Common myeloid progenitor, CD34-positive (primary cell): ENCODE measurements around the gene AKAP11. TPM values are rescaled to one million over a fixed set of nuclear protein-coding genes. Genes with fewer than 3 reads are reported as not detected.
"Not testable (repeated sequence)": the region's sequence is repeated elsewhere in the genome, so short reads cannot be mapped to it uniquely, and the experiment has no call there.

Experiments used
- CTCF ChIA-PET: fragments of 350-600 bp; sonication (Branson Sonifier 250); formaldehyde crosslinking; loops from one replicate; lab custom pipeline; 2021; ENCODE audit warnings: antibody characterized with exemption; lab: Charles Lee
- POLR2A ChIA-PET: fragments of 350-600 bp; sonication (Branson Sonifier 250); formaldehyde crosslinking; loops from one replicate; lab custom pipeline; 2021; ENCODE audit warnings: antibody characterized with exemption; lab: Charles Lee
- DNase-seq, 3 donors: peaks; one replicate each; pipeline versions ENCODE4 v3.0.0 to v3.0.0-alpha.2; 2013
- H3K27ac ChIP-seq, 2 experiments: 1 replicate in 1 of 2; 2 replicates in 1 of 2; pipeline ENCODE4 v1.7.0; 2013; ENCODE audit warnings: inconsistent platforms in 2 of 2, low read length in 2 of 2, mild to moderate bottlenecking in 2 of 2, low read depth in 1 of 2, moderate library complexity in 1 of 2; ENCODE audit not compliant: severe bottlenecking in 2 of 2, insufficient read depth in 1 of 2, poor library complexity in 1 of 2
- H3K27me3 ChIP-seq, 5 experiments: replicated peaks in 2 of 5; 1 replicate in 3 of 5; 2 replicates in 2 of 5; pipeline versions ENCODE4 v1.6.1 to v1.7.0; 2013; ENCODE audit warnings: low read length in 4 of 5, mild to moderate bottlenecking in 2 of 5, moderate library complexity in 2 of 5, inconsistent platforms in 1 of 5; ENCODE audit not compliant: insufficient read depth in 5 of 5, control insufficient read depth in 4 of 5
- H3K36me3 ChIP-seq, 4 experiments: 1 replicate in 2 of 4; 2 replicates in 2 of 4; pipeline versions ENCODE4 v1.6.1 to v1.7.0; 2013; ENCODE audit warnings: low read length in 3 of 4, control low read depth in 1 of 4, mild to moderate bottlenecking in 1 of 4; ENCODE audit not compliant: control insufficient read depth in 4 of 4, insufficient read depth in 4 of 4
- H3K4me1 ChIP-seq, 4 experiments: 1 replicate in 3 of 4; 2 replicates in 1 of 4; pipeline versions ENCODE4 v1.6.1 to v1.7.1; 2013; ENCODE audit warnings: low read length in 3 of 4, mild to moderate bottlenecking in 3 of 4, control low read depth in 1 of 4, inconsistent platforms in 1 of 4, moderate library complexity in 1 of 4; ENCODE audit not compliant: control insufficient read depth in 4 of 4, insufficient read depth in 4 of 4; ENCODE audit errors: control extremely low read depth in 1 of 4
- H3K4me3 ChIP-seq, 7 experiments: 1 replicate in 4 of 7; 2 replicates in 3 of 7; pipeline versions ENCODE4 v1.5.1 to v1.7.0; 2013; ENCODE audit warnings: mild to moderate bottlenecking in 7 of 7, low read length in 6 of 7, moderate library complexity in 6 of 7, inconsistent platforms in 2 of 7, low read depth in 2 of 7, control low read depth in 1 of 7; ENCODE audit not compliant: insufficient read depth in 4 of 7, control insufficient read depth in 1 of 7; ENCODE audit errors: extremely low read depth in 1 of 7
- H3K9me3 ChIP-seq, 5 experiments: 1 replicate in 4 of 5; 2 replicates in 1 of 5; pipeline versions ENCODE4 v1.6.1 to v1.7.1; 2013; ENCODE audit warnings: low read length in 4 of 5, mild to moderate bottlenecking in 2 of 5, inconsistent platforms in 1 of 5, low read depth in 1 of 5, moderate library complexity in 1 of 5; ENCODE audit not compliant: control insufficient read depth in 4 of 5, insufficient read depth in 2 of 5; ENCODE audit errors: control extremely low read depth in 1 of 5
- WGBS: methylation state at CpG from one replicate; pipeline ENCODE4 v1.1.5; 2013; ENCODE audit not compliant: insufficient coverage; 5-methylcytosine and 5-hydroxymethylcytosine counted together
- polyA plus RNA-seq: library from polyadenylated mRNA; unstranded; fragments of 120-200 nt; gene quantifications from one replicate; pipeline ENCODE4 v1.2.1, GENCODE V29; 2013

Gene AKAP11
- 18.5 TPM for polyA plus RNA-seq

GRCh38 chr13:42272115-42272803 is at the start of gene AKAP11:
Gene AKAP11 (plus strand): TSS chr13:42272152. CDS start chr13:42286349, 14,197 bp downstream.
- H3K9me3 ChIP-seq, result no peaks in the 10 kb centered on the region
- peak within 1 kb of the TSS; percentile 76 to 94 (median 86) for H3K4me3 ChIP-seq
- 0% methylated on average over 45 of the region's 59 CpGs for WGBS
- POLR2A ChIA-PET, result interaction anchor here (0.7 kb wide), 1 partner anchor 1607 kb away, joined by 5 read pairs; no protein-coding TSS in a partner anchor
- CTCF ChIA-PET, result no interaction called here
- H3K4me1 ChIP-seq, result peaks cover 0 to 37% (median 14%) of the 10 kb centered on the region in 4 experiments
- peak within 1 kb of the TSS; percentile 61 to 86 for H3K27ac ChIP-seq
- peak; percentile 66 to 82 (median 74) for DNase-seq
- no peaks in the 10 kb centered on the region for H3K27me3 ChIP-seq
- peaks cover 0 to 6% (median 0%) of the 10 kb centered on the region in 4 experiments for H3K36me3 ChIP-seq

DNA sequence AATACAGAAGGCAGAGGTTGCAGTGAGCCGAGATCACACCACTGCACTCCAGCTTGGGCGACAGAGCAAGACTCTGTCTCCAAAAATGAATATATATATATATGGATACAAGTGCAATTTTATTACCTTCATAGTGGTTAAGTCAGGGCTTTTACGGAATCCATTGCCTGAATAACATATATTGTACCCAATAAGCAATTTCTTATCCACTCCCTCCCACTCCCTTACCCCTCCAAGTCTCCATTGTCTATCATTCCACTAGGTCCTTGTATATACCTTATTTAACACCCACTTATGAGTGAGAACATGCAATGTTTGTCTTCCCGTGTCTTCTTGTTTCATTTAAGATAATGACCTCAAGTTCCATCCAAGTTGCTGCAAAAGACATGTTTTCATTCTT is 48.3 kb upstream of the AKAP11 start:
- no peaks in the 10 kb centered on the region for H3K27me3 ChIP-seq
- ChIA-PET POLR2A (no interaction called here), CTCF (no interaction called here)
- H3K9me3 ChIP-seq, result peaks cover 0 to 2% (median 0%) of the 10 kb centered on the region in 5 experiments
- H3K4me1 ChIP-seq, result no peaks in the 10 kb centered on the region
- no peak overlapping the region for H3K4me3 ChIP-seq
- no peak for DNase-seq
- no peak overlapping the region for H3K27ac ChIP-seq
- WGBS, result 100% methylated on average over 1 of the region's 4 CpGs
- H3K36me3 ChIP-seq, result peaks cover 0 to 3% (median 0%) of the 10 kb centered on the region in 4 experiments

GRCh38 chr13:42225051-42225450 is 46.9 kb upstream of the AKAP11 start:
- Histone ChIP-seq H3K9me3 (peaks cover 0 to 2% (median 0%) of the 10 kb centered on the region in 5 experiments), H3K27me3 (no peaks in the 10 kb centered on the region), H3K36me3 (peaks cover 0 to 3% (median 0%) of the 10 kb centered on the region in 4 experiments), H3K27ac (no peak overlapping the region), H3K4me3 (no peak overlapping the region), H3K4me1 (no peaks in the 10 kb centered on the region)
- CTCF ChIA-PET, result no interaction called here
- no peak for DNase-seq
- 100% methylated on average over 1 of the region's 2 CpGs for WGBS
- POLR2A ChIA-PET, result no interaction called here

GRCh38 chr13:42226759-42227158 is 45.2 kb upstream of the AKAP11 start:
- H3K27ac ChIP-seq, POLR2A ChIA-PET, H3K4me3 ChIP-seq, H3K4me1 ChIP-seq, DNase-seq, H3K9me3 ChIP-seq, H3K27me3 ChIP-seq, H3K36me3 ChIP-seq: not testable (repeated sequence)
- CTCF ChIA-PET, result interaction anchor here (1.0 to 1.2 kb wide), 2 partner anchors 9 to 10 kb away, joined by 3 read pairs; no protein-coding TSS in a partner anchor
- 83% methylated on average over 1 of the region's 5 CpGs for WGBS

- no peak for DNase-seq
- peaks cover 0 to 2% (median 0%) of the 10 kb centered on the region in 5 experiments for H3K9me3 ChIP-seq
- H3K27ac ChIP-seq, result no peak overlapping the region
- no peaks in the 10 kb centered on the region for H3K4me1 ChIP-seq
- CTCF ChIA-PET, result no interaction called here
- no peaks in the 10 kb centered on the region for H3K36me3 ChIP-seq
- no peak overlapping the region for H3K4me3 ChIP-seq
- no peaks in the 10 kb centered on the region for H3K27me3 ChIP-seq
- 100% methylated on average over 1 of the region's 1 CpG for WGBS
- POLR2A ChIA-PET, result no interaction called here
These were observed 43.4 kb upstream of the AKAP11 start for GRCh38 chr13:42228527-42228926.

DNA sequence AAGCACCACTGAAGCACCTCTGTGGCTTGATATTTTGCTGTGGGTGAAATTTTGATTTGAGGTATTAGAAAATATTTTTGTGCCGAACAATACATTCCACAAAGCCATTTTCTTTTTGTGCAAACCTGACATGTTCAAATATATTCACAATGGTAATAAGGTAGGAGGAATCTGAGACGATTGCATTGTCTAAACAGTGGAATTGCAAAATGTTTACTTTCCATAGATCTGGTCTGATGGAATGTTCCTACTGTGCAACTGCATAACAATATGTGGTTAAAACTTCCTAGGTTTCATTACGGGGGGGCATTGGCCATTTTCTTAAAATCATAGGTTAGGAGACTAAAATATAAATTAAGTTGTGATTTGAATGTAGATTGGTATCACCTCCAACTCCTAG is 42.7 kb upstream of the AKAP11 start:
- no peak for DNase-seq
- Histone ChIP-seq H3K9me3 (peaks cover 0 to 2% (median 0%) of the 10 kb centered on the region in 5 experiments), H3K4me3 (no peak overlapping the region), H3K4me1 (no peaks in the 10 kb centered on the region), H3K27ac (no peak overlapping the region), H3K27me3 (no peaks in the 10 kb centered on the region), H3K36me3 (no peaks in the 10 kb centered on the region)
- no CpG with 5 or more reads among the region's 3 CpGs for WGBS
- ChIA-PET CTCF (no interaction called here), POLR2A (no interaction called here)

DNA sequence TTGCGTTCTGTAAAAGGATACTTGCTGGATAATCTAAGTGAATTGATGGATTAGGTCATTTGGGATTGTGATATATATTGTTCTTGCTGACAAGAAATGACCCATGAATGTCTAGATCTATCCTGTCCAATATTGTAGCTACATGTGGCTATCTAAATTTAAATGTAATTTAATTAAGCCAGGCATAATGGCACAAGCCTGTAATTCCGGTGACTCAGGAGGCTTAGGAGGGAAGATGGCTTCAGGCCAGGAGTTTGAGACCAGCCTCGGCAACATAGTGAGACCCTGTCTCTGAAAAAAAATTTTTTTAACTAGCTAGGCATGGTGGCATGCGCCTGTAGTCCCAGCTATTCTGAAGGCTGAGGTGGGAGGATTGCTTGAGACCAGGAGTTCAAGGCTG is 39.3 kb upstream of the AKAP11 start:
- 84% methylated on average over 3 of the region's 4 CpGs for WGBS
- no peak for DNase-seq
- Histone ChIP-seq H3K4me3 (no peak overlapping the region), H3K4me1 (no peaks in the 10 kb centered on the region), H3K27me3 (no peaks in the 10 kb centered on the region), H3K27ac (no peak overlapping the region), H3K9me3 (peaks cover 0 to 1% (median 0%) of the 10 kb centered on the region in 5 experiments), H3K36me3 (no peaks in the 10 kb centered on the region)
- CTCF ChIA-PET, result no interaction called here
- POLR2A ChIA-PET, result no interaction called here
